GM12878 (cell line): Measurements from ENCODE around the gene SETDB1. TPM values are rescaled to one million over a fixed set of nuclear protein-coding genes. Genes with fewer than 3 reads are reported as not detected.

ENCODE experiments used
- ATAC-seq: fragments of 200-7000 bp; cut with Tn5 transposase; 3 replicates; pipeline ENCODE4 v1.9.1; 2020; ENCODE audit warnings: mild to moderate bottlenecking, moderate library complexity
- BruUV-seq: library from RNA; stranded (reverse); fragments of 400-500 nt; replicated peaks from 2 replicates; lab custom pipeline; 2021; lab: Mats Ljungman, UMichigan
- CTCF ChIA-PET: fragments of 300-600 bp; sonication (Branson Sonifier 250); formaldehyde crosslinking; extraction: SDS; loops from one replicate; lab custom pipeline; 2021; ENCODE audit warnings: inconsistent platforms; lab: Yijun Ruan, JAX
- POLR2A ChIA-PET: fragments of 350-600 bp; formaldehyde crosslinking; extraction: SDS; loops from one replicate; lab custom pipeline; 2021; ENCODE audit warnings: inconsistent platforms; lab: Charles Lee
- RAD21 ChIA-PET: fragments of 300-600 bp; sonication (Branson Sonifier 250); formaldehyde crosslinking; loops from one replicate; lab custom pipeline; 2023; ENCODE audit warnings: antibody characterized with exemption; ENCODE audit not compliant: unreplicated experiment; lab: Charles Lee
- SMC1A ChIA-PET: fragments of 300-600 bp; sonication (Branson Sonifier 250); formaldehyde crosslinking; loops from one replicate; lab custom pipeline; 2023; ENCODE audit not compliant: unreplicated experiment, uncharacterized antibody; lab: Charles Lee
- DNase-seq: peaks from one replicate; pipeline ENCODE4 v3.0.0-alpha.2; 2011; ENCODE audit warnings: low read depth, low spot score
- FAIRE-seq: peaks from 3 replicates; lab custom pipeline; 2011; peaks lifted over from hg19 to GRCh38; lab: Jason Lieb, UNC
- H2AFZ ChIP-seq: 2 replicates; pipeline ENCODE4 v1.6.0; 2011; ENCODE audit warnings: low read depth, low read length, control low read depth; ENCODE audit not compliant: control insufficient read depth
- H3K27ac ChIP-seq: 2 replicates; pipeline ENCODE4 v1.5.1; 2011; ENCODE audit warnings: control low read depth; ENCODE audit not compliant: control insufficient read depth, insufficient read depth
- H3K27me3 ChIP-seq, 2 experiments: replicated peaks in 1 of 2; 2 replicates each; pipeline versions ENCODE4 v1.6.0 to v1.6.1; 2011; ENCODE audit warnings: low read length in 1 of 2; ENCODE audit not compliant: control insufficient read depth in 2 of 2, insufficient read depth in 2 of 2
- H3K36me3 ChIP-seq, 2 experiments: 2 replicates each; pipeline ENCODE4 v1.5.1; 2011; ENCODE audit warnings: low read length in 1 of 2; ENCODE audit not compliant: control insufficient read depth in 2 of 2, insufficient read depth in 2 of 2
- H3K4me1 ChIP-seq: 2 replicates; pipeline ENCODE4 v1.6.1; 2011; ENCODE audit warnings: mild to moderate bottlenecking, low read length, moderate library complexity, mixed read lengths; ENCODE audit not compliant: control insufficient read depth, insufficient read depth
- H3K4me2 ChIP-seq: 2 replicates; pipeline ENCODE4 v1.6.0; 2011; ENCODE audit warnings: control low read depth; ENCODE audit not compliant: control insufficient read depth, insufficient read depth
- H3K4me3 ChIP-seq: fragments of 200-600 bp; sonication (generic); 2 replicates; pipeline ENCODE4 v1.5.1; 2016
- H3K79me2 ChIP-seq: 2 replicates; pipeline ENCODE4 v1.6.0; 2011; ENCODE audit warnings: low read length; ENCODE audit not compliant: control insufficient read depth, insufficient read depth
- H3K9ac ChIP-seq: 2 replicates; pipeline ENCODE4 v1.8.0; 2011; ENCODE audit warnings: low read length, control low read depth, mixed read lengths; ENCODE audit not compliant: control insufficient read depth, insufficient read depth
- H3K9me3 ChIP-seq: replicated peaks from 3 replicates; pipeline ENCODE4 v1.5.1; 2011; ENCODE audit warnings: mild to moderate bottlenecking, low read length; ENCODE audit not compliant: control insufficient read depth, insufficient read depth
- H4K20me1 ChIP-seq: 2 replicates; pipeline ENCODE4 v1.6.0; 2011; ENCODE audit not compliant: control insufficient read depth, insufficient read depth
- BCL11A ChIP-seq: IDR thresholded peaks from 2 replicates; pipeline ENCODE4 v1.6.1; 2011; ENCODE audit warnings: low read depth, low read length
- BRCA1 ChIP-seq: IDR thresholded peaks from 2 replicates; pipeline ENCODE4 v1.6.1; 2011; ENCODE audit warnings: low read depth, low read length, improper control_type of control experiment
- CEBPB ChIP-seq, 2 experiments: fragments of 150-350 bp in 1 of 2; IDR thresholded peaks; 2 replicates each; pipeline ENCODE4 v1.6.1; 2012 to 2014; ENCODE audit warnings: low read depth in 2 of 2, low read length in 2 of 2, borderline replicate concordance in 1 of 2, inconsistent platforms in 1 of 2
- HDGF ChIP-seq: fragments of 450-650 bp; IDR thresholded peaks from 2 replicates; pipeline ENCODE4 v1.6.1; 2016; ENCODE audit warnings: antibody characterized with exemption
- MXI1 ChIP-seq: fragments of 150-350 bp; IDR thresholded peaks from 2 replicates; pipeline ENCODE4 v1.6.1; 2011; ENCODE audit warnings: low read depth, mild to moderate bottlenecking, inconsistent platforms, low read length, improper control_type of control experiment
- NBN ChIP-seq: fragments of 450-650 bp; IDR thresholded peaks from 2 replicates; pipeline ENCODE4 v1.6.1; 2016
- RAD21 ChIP-seq: IDR thresholded peaks from 2 replicates; pipeline ENCODE4 v1.6.1; 2011; ENCODE audit warnings: mild to moderate bottlenecking, low read depth, low read length, moderate library complexity; ENCODE audit not compliant: insufficient read depth
- RCOR1 ChIP-seq: conservative IDR thresholded peaks from 2 replicates; pipeline ENCODE4 v1.6.1; 2012; ENCODE audit warnings: low read depth, low read length, improper control_type of control experiment
- SP1 ChIP-seq: IDR thresholded peaks from one replicate; pipeline ENCODE4 v1.6.1; 2011; ENCODE audit warnings: low read depth, low read length
- TCF3 ChIP-seq: IDR thresholded peaks from 2 replicates; pipeline ENCODE4 v1.6.1; 2012; ENCODE audit warnings: low read depth, mild to moderate bottlenecking, low read length, borderline replicate concordance; ENCODE audit not compliant: insufficient read depth
- WGBS: methylation state at CpG from one replicate; pipeline ENCODE4 v1.1.6; 2016; ENCODE audit warnings: low lambda C conversion rate; ENCODE audit not compliant: insufficient replicate concordance, insufficient coverage; ENCODE audit errors: missing lambda C conversion rate; 5-methylcytosine and 5-hydroxymethylcytosine counted together
- in situ Hi-C: fragments of 300-500 bp; cut with MboI; formaldehyde crosslinking; loops from 9 replicates; pipeline ENCODE4 v1.14.3; 2018; ENCODE audit warnings: mixed read lengths
- intact Hi-C: fragments of 100-400 bp; cut with micrococcal nuclease; formaldehyde crosslinking; loops from one replicate; pipeline ENCODE4 v1.14.2; 2022; ENCODE audit not compliant: unreplicated experiment
- polyA plus RNA-seq, 11 experiments: library from polyadenylated mRNA; depleted of rRNA in 4 of 11; unstranded in 6 of 11; stranded (reverse) in 5 of 11; fragments of >200 nt; fragmentation: Nextera tagmentation in 4 of 11; fragmentation: Illumina TruSeq in 1 of 11; extraction: Ambion mirVana in 4 of 11; extraction: Trizol in 1 of 11; gene quantifications; 1 replicate in 1 of 11; 2 replicates in 10 of 11; pipeline versions ENCODE4 v1.2.1 to v1.2.3, GENCODE V29; 2011 to 2016; ENCODE audit warnings: inconsistent platforms in 2 of 11, missing spikeins in 2 of 11, low read depth in 1 of 11
- total RNA-seq, 4 experiments: library from RNA; depleted of rRNA in 3 of 4; stranded (reverse); fragments of >200 nt in 3 of 4; fragmentation: Illumina TruSeq in 1 of 4; extraction: Trizol in 1 of 4; gene quantifications; 2 replicates each; pipeline versions ENCODE4 v1.2.1 to v1.2.3, GENCODE V29; 2013 to 2021
- TF ChIP-seq, protein P1 (sequence below): IDR thresholded peaks from 2 replicates; pipeline ENCODE4 v1.6.1; 2012; ENCODE audit warnings: mild to moderate bottlenecking, low read depth, low read length
- TF ChIP-seq, protein P2 (sequence below): fragments of 450-650 bp; IDR thresholded peaks from 2 replicates; pipeline ENCODE4 v1.6.1; 2016; ENCODE audit warnings: mild to moderate bottlenecking, moderate library complexity, borderline replicate concordance
- TF ChIP-seq, protein P3 (sequence below): IDR thresholded peaks from 2 replicates; pipeline ENCODE4 v1.6.1; 2012; ENCODE audit warnings: low read length, inconsistent platforms
- TF ChIP-seq, protein P4 (sequence below): fragments of 450-650 bp; IDR thresholded peaks from 2 replicates; pipeline ENCODE4 v1.6.1; 2017; ENCODE audit warnings: low read depth, mild to moderate bottlenecking, moderate library complexity

Gene SETDB1
- total and polyA plus RNA-seq, 10 of the 15 experiments (the other 5 are each of a cell fraction or from before 2014, with no cell fraction given), result 14.3 to 56.7 (median 35.7) TPM

DNA sequence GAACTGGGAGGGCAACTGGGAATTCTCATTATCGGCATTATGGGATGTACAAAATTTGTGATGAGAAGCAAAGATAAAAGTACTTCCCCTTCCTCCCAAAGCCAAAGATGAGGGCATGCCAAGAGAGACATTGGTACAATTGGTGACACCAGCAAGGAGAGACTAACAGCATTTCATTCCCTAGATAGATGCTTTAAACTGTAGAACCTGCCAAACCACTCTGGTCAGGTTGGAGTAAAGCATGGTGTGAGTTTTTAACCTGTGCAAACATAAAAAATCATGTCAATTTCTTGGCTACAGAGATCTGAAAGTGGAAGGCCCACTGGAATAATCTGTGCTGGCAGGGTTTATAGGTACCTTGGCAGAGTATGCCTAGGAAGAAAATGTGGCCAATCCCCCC lies 19.8 kb upstream of the SETDB1 start (continued):
- TF ChIP-seq, protein P1, sequence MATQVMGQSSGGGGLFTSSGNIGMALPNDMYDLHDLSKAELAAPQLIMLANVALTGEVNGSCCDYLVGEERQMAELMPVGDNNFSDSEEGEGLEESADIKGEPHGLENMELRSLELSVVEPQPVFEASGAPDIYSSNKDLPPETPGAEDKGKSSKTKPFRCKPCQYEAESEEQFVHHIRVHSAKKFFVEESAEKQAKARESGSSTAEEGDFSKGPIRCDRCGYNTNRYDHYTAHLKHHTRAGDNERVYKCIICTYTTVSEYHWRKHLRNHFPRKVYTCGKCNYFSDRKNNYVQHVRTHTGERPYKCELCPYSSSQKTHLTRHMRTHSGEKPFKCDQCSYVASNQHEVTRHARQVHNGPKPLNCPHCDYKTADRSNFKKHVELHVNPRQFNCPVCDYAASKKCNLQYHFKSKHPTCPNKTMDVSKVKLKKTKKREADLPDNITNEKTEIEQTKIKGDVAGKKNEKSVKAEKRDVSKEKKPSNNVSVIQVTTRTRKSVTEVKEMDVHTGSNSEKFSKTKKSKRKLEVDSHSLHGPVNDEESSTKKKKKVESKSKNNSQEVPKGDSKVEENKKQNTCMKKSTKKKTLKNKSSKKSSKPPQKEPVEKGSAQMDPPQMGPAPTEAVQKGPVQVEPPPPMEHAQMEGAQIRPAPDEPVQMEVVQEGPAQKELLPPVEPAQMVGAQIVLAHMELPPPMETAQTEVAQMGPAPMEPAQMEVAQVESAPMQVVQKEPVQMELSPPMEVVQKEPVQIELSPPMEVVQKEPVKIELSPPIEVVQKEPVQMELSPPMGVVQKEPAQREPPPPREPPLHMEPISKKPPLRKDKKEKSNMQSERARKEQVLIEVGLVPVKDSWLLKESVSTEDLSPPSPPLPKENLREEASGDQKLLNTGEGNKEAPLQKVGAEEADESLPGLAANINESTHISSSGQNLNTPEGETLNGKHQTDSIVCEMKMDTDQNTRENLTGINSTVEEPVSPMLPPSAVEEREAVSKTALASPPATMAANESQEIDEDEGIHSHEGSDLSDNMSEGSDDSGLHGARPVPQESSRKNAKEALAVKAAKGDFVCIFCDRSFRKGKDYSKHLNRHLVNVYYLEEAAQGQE, result no peak
- TF ChIP-seq RAD21 (no peak), RCOR1 (no peak), SP1 (no peak), BRCA1 (no peak), CEBPB (IDR thresholded peaks at IDR 0.05; ENCODE audit: borderline replicate concordance in 1 of 2, low read depth in 2 of 2, low read length in 2 of 2) (no peak), NBN (no peak), TCF3 (no peak), BCL11A (no peak)

DNA sequence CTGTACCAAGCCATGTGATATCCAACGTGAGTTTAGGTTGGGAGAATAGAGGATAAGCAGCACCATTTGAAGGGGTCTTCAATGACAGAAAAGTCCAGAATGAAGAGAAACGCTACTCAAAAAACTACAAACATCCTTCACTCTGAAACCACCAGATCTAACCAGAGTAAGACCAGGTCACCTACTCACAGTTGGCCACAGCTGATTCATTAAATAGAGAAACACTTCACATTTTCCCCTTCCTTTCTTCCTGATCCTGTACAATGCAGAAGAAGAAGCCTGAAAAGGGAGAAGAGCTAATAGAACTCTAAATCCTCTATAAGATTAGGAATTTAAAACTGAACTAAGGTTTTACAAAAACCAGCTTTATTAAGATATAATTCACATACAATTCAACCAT lies 19.4 kb upstream of the SETDB1 start:
- ChIA-PET POLR2A (no interaction called here), CTCF (interaction anchor here (0.6 to 0.8 kb wide), 2 partner anchors 16 to 25 kb away, joined by 4 to 5 read pairs; no protein-coding TSS in a partner anchor), RAD21 (no interaction called here), SMC1A (no interaction called here)
- Histone ChIP-seq H4K20me1 (no peaks in the 10 kb centered on the region), H3K36me3 (no peaks in the 10 kb centered on the region), H3K27ac (no peak overlapping the region), H3K9me3 (peaks cover 2% of the 10 kb centered on the region; the same call in 2 of the 3 replicates), H3K4me1 (no peaks in the 10 kb centered on the region), H3K4me3 (no peak overlapping the region), H3K27me3 (no peaks in the 10 kb centered on the region), H2AFZ (no peak overlapping the region), H3K9ac (no peak overlapping the region), H3K79me2 (no peaks in the 10 kb centered on the region), H3K4me2 (no peak overlapping the region)
- ATAC-seq (no peak), DNase-seq (no peak), FAIRE-seq (no peak)
- BruUV-seq, result no TSS peak
- WGBS, result 2% methylated on average over 2 of the region's 2 CpGs
- in situ Hi-C loops, result no loop called here
- intact Hi-C loops, result no loop called here
- TF ChIP-seq HDGF (no peak), MXI1 (no peak), RAD21 (no peak)
- TF ChIP-seq, protein P2, sequence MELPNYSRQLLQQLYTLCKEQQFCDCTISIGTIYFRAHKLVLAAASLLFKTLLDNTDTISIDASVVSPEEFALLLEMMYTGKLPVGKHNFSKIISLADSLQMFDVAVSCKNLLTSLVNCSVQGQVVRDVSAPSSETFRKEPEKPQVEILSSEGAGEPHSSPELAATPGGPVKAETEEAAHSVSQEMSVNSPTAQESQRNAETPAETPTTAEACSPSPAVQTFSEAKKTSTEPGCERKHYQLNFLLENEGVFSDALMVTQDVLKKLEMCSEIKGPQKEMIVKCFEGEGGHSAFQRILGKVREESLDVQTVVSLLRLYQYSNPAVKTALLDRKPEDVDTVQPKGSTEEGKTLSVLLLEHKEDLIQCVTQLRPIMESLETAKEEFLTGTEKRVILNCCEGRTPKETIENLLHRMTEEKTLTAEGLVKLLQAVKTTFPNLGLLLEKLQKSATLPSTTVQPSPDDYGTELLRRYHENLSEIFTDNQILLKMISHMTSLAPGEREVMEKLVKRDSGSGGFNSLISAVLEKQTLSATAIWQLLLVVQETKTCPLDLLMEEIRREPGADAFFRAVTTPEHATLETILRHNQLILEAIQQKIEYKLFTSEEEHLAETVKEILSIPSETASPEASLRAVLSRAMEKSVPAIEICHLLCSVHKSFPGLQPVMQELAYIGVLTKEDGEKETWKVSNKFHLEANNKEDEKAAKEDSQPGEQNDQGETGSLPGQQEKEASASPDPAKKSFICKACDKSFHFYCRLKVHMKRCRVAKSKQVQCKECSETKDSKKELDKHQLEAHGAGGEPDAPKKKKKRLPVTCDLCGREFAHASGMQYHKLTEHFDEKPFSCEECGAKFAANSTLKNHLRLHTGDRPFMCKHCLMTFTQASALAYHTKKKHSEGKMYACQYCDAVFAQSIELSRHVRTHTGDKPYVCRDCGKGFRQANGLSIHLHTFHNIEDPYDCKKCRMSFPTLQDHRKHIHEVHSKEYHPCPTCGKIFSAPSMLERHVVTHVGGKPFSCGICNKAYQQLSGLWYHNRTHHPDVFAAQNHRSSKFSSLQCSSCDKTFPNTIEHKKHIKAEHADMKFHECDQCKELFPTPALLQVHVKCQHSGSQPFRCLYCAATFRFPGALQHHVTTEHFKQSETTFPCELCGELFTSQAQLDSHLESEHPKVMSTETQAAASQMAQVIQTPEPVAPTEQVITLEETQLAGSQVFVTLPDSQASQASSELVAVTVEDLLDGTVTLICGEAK, result no peak
- TF ChIP-seq, protein P3, sequence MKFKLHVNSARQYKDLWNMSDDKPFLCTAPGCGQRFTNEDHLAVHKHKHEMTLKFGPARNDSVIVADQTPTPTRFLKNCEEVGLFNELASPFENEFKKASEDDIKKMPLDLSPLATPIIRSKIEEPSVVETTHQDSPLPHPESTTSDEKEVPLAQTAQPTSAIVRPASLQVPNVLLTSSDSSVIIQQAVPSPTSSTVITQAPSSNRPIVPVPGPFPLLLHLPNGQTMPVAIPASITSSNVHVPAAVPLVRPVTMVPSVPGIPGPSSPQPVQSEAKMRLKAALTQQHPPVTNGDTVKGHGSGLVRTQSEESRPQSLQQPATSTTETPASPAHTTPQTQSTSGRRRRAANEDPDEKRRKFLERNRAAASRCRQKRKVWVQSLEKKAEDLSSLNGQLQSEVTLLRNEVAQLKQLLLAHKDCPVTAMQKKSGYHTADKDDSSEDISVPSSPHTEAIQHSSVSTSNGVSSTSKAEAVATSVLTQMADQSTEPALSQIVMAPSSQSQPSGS, result no peak
- TF ChIP-seq, protein P4, sequence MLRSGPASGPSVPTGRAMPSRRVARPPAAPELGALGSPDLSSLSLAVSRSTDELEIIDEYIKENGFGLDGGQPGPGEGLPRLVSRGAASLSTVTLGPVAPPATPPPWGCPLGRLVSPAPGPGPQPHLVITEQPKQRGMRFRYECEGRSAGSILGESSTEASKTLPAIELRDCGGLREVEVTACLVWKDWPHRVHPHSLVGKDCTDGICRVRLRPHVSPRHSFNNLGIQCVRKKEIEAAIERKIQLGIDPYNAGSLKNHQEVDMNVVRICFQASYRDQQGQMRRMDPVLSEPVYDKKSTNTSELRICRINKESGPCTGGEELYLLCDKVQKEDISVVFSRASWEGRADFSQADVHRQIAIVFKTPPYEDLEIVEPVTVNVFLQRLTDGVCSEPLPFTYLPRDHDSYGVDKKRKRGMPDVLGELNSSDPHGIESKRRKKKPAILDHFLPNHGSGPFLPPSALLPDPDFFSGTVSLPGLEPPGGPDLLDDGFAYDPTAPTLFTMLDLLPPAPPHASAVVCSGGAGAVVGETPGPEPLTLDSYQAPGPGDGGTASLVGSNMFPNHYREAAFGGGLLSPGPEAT, result no peak
